ENCODE data around the gene COX8C. TPM values are rescaled to one million over a fixed set of nuclear protein-coding genes. Genes with fewer than 3 reads are reported as not detected.
A peak's percentile ranks its signal among the peaks of the same experiment; 100 is the strongest.

The COX8C gene
- total RNA-seq, 1 experiment from 2014 or later: not detected

- H3K9me3 ChIP-seq (ENCODE audit: control insufficient read depth in 1 of 2, insufficient read depth in 1 of 2, low read depth in 1 of 2, low read length in 2 of 2): no peaks in the 10 kb centered on the region
- ChIA-PET CTCF (no interaction called here), POLR2A (no interaction called here), RAD21 (ENCODE audit: low non-redundant PET in 1 of 2, low total read pairs in 2 of 2, uncharacterized antibody in 2 of 2, unreplicated experiment in 2 of 2) (no interaction called here)
- H3K4me2 ChIP-seq (ENCODE audit: low read length): peak overlapping the region; percentile 79
- H3K4me3 ChIP-seq (replicated peaks in 1 of 2; ENCODE audit: low read depth in 1 of 2, low read length in 2 of 2): peak overlapping the region in 1 of 2 experiments; percentile 71; a peak in 3 of 4 replicates
- H3K9me2 ChIP-seq (ENCODE audit: insufficient read depth): no peaks in the 10 kb centered on the region
- TF ChIP-seq ZNF274 (IDR thresholded peaks at IDR 0.05; ENCODE audit: low read depth, low read length) (no peak), EGR1 (IDR thresholded peaks at IDR 0.05; ENCODE audit: low read depth) (no peak), SRF (IDR thresholded peaks at IDR 0.05; ENCODE audit: low read depth) (no peak), POLR2AphosphoS5 (IDR thresholded peaks at IDR 0.05; ENCODE audit: low read depth, low read length) (no peak), ZFX (IDR thresholded peaks at IDR 0.05) (no peak), CEBPB (IDR thresholded peaks at IDR 0.05; ENCODE audit: low read depth) (no peak), REST (IDR thresholded peaks at IDR 0.05; ENCODE audit: low read depth) (no peak), ATF3 (IDR thresholded peaks at IDR 0.05) (no peak), JUND (IDR thresholded peaks at IDR 0.05) (no peak), CBX3 (IDR thresholded peaks at IDR 0.05; ENCODE audit: low read depth) (no peak), POLR2A (IDR thresholded peaks at IDR 0.05; ENCODE audit: borderline replicate concordance, extremely low read depth, insufficient read depth, insufficient read length) (no peak), CTCF (IDR thresholded peaks at IDR 0.05 in 2 of 3, conservative IDR thresholded peaks at IDR 0.05 in 1 of 3; ENCODE audit: borderline replicate concordance in 1 of 3, insufficient read depth in 1 of 3, low read depth in 2 of 3, low read length in 2 of 3) (no peak), EZH2phosphoT487 (IDR thresholded peaks at IDR 0.05; ENCODE audit: borderline replicate concordance) (no peak), SP1 (IDR thresholded peaks at IDR 0.05; ENCODE audit: low read depth) (no peak), ZBTB33 (IDR thresholded peaks at IDR 0.05; ENCODE audit: extremely low read depth, insufficient replicate concordance, low read length) (no peak), RAD21 (IDR thresholded peaks at IDR 0.05; ENCODE audit: low read depth) (no peak), FOSL1 (IDR thresholded peaks at IDR 0.05; ENCODE audit: low read depth) (no peak), MAX (IDR thresholded peaks at IDR 0.05) (no peak)
- intact Hi-C loops (cut with micrococcal nuclease): no loop called here
- H4K20me1 ChIP-seq (ENCODE audit: insufficient read depth): peaks cover 8% of the 10 kb centered on the region; the same call in 1 of the 2 replicates
- BruUV-seq (replicated peaks): no TSS peak
- H2AFZ ChIP-seq (ENCODE audit: low read depth, low read length, poor library complexity, severe bottlenecking): no peak overlapping the region
- no peak overlapping the region for H3K27ac ChIP-seq (ENCODE audit: low read depth, low read length)
- H3K36me3 ChIP-seq (ENCODE audit: control insufficient read depth in 1 of 2, insufficient read depth in 2 of 2, low read length in 2 of 2): no peaks in the 10 kb centered on the region
- H3K4me1 ChIP-seq (ENCODE audit: control insufficient read depth in 1 of 2, insufficient read depth in 2 of 2, low read length in 2 of 2): peaks cover 11 to 29% of the 10 kb centered on the region in 2 experiments
- DNase-seq (ENCODE audit: low read depth, low spot score) (no peak), ATAC-seq (no peak)
- H3K79me2 ChIP-seq (ENCODE audit: insufficient read depth, low read length): peaks cover 61% of the 10 kb centered on the region
- peak overlapping the region; percentile 82; the same call in 1 of the 2 replicates for H3K9ac ChIP-seq (ENCODE audit: low read length)
- no peaks in the 10 kb centered on the region for H3K27me3 ChIP-seq (ENCODE audit: insufficient read depth, low read length)
Measured at GRCh38 chr14:93331002-93331727, 15.8 kb upstream of the COX8C start.
